Stimulated activated naive CD4-positive, alpha-beta T cell treated with Interleukin-2 at 50 U/mL for 16 hours (primary cell): ENCODE measurements around the gene RDX.

Experiments
- DNase-seq: peaks from one replicate; lab custom pipeline; 2025; lab: John Stamatoyannopoulos, UW

RDX gene

DNA sequence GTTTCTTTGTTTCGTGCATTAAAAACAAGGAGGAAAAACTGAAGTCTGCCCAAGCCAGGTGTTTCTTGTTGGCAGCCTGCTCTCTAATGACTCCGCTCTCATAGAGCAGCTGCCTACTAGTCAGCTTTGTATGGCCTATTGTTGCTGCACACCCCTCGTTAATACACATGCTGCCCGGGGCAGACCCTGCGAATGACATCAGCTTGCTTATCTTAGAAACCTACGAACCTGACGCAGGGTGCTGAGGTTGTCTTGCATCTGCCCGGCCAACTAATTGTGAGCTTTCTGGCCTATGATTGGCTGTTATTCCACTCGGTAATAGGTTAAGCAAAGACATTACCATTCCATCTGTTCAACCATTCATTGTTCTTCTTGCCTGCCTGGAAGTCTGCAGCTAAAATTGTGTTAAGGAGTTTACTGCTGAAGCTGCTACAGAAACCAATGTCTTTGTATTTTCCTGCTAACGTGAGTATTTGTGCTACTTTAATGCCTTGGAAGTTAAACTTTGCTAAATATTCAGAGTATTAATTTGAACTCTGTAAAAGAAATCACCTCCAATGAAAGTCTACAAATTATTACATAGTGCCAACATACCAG lies 165.7 kb downstream of the RDX start:
- no peak for DNase-seq

DNA sequence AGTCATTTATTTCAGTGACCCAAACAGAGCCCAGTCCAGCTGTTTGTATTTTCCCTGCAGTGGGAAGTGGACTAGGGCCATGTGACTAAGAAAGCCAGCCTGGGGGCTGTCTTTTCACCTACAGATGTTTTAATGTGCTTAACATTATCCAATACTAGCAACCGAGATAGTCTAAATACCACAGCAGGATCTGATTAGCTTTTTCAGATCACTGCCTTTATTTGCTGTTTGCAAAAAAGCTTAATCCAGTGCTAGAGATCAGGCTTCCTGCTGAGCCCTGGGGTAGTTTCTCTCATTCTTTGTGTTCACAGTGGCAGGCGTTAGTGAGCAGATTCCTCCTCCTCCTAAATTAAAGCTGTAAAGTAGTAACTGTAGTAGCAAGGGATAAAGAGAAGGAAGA lies 168.3 kb downstream of the RDX start:
- no peak for DNase-seq

DNA sequence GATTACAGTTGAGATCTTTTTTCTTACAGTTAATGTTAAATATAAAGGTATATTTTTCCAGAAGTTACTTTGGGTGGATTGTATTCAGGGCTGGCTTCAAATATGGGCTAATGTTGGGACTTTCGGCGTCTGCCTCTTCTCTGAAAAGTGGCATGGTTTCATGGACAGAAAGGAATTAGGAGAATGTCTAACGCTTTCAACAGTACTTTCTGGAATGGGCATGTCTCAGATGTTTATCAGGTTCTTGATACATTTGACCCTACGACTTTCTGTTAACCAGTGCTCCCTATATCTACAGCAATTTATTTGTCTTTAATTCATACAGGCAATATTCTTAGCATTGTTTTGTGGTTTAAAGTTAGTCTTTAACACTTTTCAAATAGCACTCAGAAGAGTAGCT lies 169.5 kb downstream of the RDX start:
- no peak for DNase-seq

DNA sequence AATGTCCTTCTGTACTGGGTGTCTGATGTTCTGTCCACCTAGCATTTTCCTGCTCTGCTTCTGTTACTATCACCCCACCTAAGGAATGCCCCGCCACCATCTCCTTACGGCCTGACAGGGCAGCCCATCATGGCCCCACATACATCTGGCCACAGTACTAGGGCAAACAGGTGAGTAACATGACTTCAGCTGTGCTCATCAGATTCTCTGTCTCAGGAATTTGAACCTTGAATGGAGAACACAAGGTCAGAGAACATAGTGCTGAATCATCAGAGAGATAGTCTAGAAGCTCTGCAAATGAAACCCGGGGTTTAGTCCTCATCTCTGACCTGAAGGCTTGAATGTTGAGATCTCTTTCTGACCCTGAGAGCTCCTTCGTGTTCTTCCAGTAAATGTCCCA lies 170.8 kb downstream of the RDX start:
- no peak for DNase-seq
